Measurements from ENCODE around the gene URB1. TPM values are rescaled to one million over a fixed set of nuclear protein-coding genes. Genes with fewer than 3 reads are reported as not detected.

Gene URB1
- total and polyA plus RNA-seq, 4 donors: 3.7 to 17.6 (median 11.4) TPM

DNA sequence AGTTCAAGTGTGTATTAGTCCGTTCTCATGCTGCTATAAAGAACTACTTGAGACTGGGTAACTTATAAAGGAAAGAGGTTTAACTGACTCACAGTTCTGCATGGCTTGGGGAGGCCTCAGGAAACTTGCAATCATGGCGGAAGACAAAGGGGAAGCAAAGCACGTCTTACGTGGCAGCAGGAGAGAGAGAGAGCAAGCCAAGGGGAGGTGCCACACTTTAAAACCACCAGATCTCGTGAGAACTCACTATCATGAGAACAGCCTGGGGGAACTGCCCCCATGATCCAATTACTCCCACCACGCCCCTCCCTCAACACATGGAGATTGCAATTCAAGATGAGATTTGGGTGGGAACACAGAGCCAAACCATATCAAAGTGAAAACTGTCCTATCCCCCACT lies 109.8 kb downstream of the URB1 start:
- no peak for DNase-seq
- Histone ChIP-seq H3K9me3 (ENCODE audit: control insufficient read depth in 4 of 4, insufficient read depth in 3 of 4, low read length in 3 of 4) (no peaks in the 10 kb centered on the region), H3K27me3 (ENCODE audit: control insufficient read depth in 3 of 3, insufficient read depth in 3 of 3, low read length in 2 of 3) (no peaks in the 10 kb centered on the region), H3K4me1 (ENCODE audit: control insufficient read depth in 5 of 5, insufficient read depth in 5 of 5, low read length in 5 of 5) (peaks cover 4 to 11% (median 5%) of the 10 kb centered on the region in 5 donors), H3K4me3 (no peak overlapping the region), H3K9ac (ENCODE audit: insufficient read depth in 1 of 2, low read length in 2 of 2) (no peak overlapping the region), H3K27ac (ENCODE audit: low read depth in 1 of 2, low read length in 1 of 2) (no peak overlapping the region), H3K36me3 (ENCODE audit: control insufficient read depth in 4 of 4, insufficient read depth in 4 of 4, low read length in 4 of 4) (peaks cover 0 to 3% (median 0%) of the 10 kb centered on the region in 4 donors)
- no peak for ATAC-seq (ENCODE audit: insufficient read depth, low FRiP score)
- 57 to 75% methylated on average over 6 of the region's 6 CpGs for WGBS, 2 donors
- TF ChIP-seq, protein P1, sequence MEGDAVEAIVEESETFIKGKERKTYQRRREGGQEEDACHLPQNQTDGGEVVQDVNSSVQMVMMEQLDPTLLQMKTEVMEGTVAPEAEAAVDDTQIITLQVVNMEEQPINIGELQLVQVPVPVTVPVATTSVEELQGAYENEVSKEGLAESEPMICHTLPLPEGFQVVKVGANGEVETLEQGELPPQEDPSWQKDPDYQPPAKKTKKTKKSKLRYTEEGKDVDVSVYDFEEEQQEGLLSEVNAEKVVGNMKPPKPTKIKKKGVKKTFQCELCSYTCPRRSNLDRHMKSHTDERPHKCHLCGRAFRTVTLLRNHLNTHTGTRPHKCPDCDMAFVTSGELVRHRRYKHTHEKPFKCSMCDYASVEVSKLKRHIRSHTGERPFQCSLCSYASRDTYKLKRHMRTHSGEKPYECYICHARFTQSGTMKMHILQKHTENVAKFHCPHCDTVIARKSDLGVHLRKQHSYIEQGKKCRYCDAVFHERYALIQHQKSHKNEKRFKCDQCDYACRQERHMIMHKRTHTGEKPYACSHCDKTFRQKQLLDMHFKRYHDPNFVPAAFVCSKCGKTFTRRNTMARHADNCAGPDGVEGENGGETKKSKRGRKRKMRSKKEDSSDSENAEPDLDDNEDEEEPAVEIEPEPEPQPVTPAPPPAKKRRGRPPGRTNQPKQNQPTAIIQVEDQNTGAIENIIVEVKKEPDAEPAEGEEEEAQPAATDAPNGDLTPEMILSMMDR (IDR thresholded peaks at IDR 0.05; ENCODE audit: control extremely low read depth, extremely low read depth): no peak

DNA sequence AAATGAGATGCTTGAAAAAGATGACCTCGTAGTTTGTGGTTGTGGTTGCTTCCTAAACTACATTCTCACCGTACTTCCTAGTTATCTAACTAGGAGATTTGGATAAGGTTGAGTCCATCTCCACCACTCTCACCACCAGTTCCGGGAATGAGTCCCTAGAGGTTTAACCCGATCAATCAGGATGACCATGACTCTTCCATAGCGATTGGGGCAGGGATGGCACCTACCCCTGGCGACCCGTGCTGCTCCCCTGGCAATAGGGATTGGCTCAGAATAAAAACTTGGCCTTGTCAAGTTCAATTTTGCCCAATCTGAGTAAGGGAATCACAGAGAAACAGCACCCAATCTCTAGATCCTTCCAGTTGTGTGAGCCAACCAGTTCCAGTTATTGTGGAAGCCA lies 111.3 kb downstream of the URB1 start:
- TF ChIP-seq, protein P1 (IDR thresholded peaks at IDR 0.05; ENCODE audit: control extremely low read depth, extremely low read depth): no peak
- H3K27ac ChIP-seq (ENCODE audit: low read depth in 1 of 2, low read length in 1 of 2): no peak overlapping the region
- H3K9me3 ChIP-seq (ENCODE audit: control insufficient read depth in 4 of 4, insufficient read depth in 3 of 4, low read length in 3 of 4): no peaks in the 10 kb centered on the region
- ATAC-seq (ENCODE audit: insufficient read depth, low FRiP score) (no peak), DNase-seq (no peak)
- 90 to 93% methylated on average over 7 of the region's 7 CpGs for WGBS, 2 donors
- H3K36me3 ChIP-seq (ENCODE audit: control insufficient read depth in 4 of 4, insufficient read depth in 4 of 4, low read length in 4 of 4): peaks cover 0 to 3% (median 0%) of the 10 kb centered on the region in 4 donors
- no peaks in the 10 kb centered on the region for H3K27me3 ChIP-seq (ENCODE audit: control insufficient read depth in 3 of 3, insufficient read depth in 3 of 3, low read length in 2 of 3)
- H3K9ac ChIP-seq (ENCODE audit: insufficient read depth in 1 of 2, low read length in 2 of 2): no peak overlapping the region
- H3K4me1 ChIP-seq (ENCODE audit: control insufficient read depth in 5 of 5, insufficient read depth in 5 of 5, low read length in 5 of 5): peaks cover 5 to 17% (median 11%) of the 10 kb centered on the region in 5 donors
- no peak overlapping the region for H3K4me3 ChIP-seq

DNA sequence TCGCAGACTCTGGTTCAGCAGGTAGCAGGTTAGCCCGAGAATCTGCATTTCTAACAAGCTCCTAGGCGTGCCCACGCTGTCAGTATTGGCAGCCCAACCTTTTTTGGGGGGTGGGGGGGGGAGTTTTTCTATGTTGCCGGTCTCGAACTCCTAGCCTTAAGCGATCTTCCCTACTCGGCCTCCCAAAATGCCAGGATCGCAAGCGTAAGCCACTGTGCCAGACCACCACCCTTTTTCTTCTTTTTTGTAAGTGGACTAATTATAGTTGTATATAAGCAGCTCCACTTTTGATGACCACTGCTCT lies 113.5 kb downstream of the URB1 start:
- DNase-seq: no peak
- ATAC-seq (ENCODE audit: insufficient read depth, low FRiP score): no peak
- H3K27ac ChIP-seq (ENCODE audit: low read depth in 1 of 2, low read length in 1 of 2): peak overlapping the region; percentile 9 to 42
- H3K36me3 ChIP-seq (ENCODE audit: control insufficient read depth in 4 of 4, insufficient read depth in 4 of 4, low read length in 4 of 4): peaks cover 0 to 3% (median 1%) of the 10 kb centered on the region in 4 donors
- peak overlapping the region; percentile 94 for H3K4me3 ChIP-seq
- TF ChIP-seq, protein P1 (IDR thresholded peaks at IDR 0.05; ENCODE audit: control extremely low read depth, extremely low read depth): no peak
- H3K27me3 ChIP-seq (ENCODE audit: control insufficient read depth in 3 of 3, insufficient read depth in 3 of 3, low read length in 2 of 3): no peaks in the 10 kb centered on the region
- H3K9me3 ChIP-seq (ENCODE audit: control insufficient read depth in 4 of 4, insufficient read depth in 3 of 4, low read length in 3 of 4): no peaks in the 10 kb centered on the region
- peak overlapping the region in 1 of 2 donors; percentile 87 for H3K9ac ChIP-seq (ENCODE audit: insufficient read depth in 1 of 2, low read length in 2 of 2)
- WGBS, 2 donors: 7 to 8% methylated on average over 10 of the region's 10 CpGs
- peaks cover 5 to 17% (median 11%) of the 10 kb centered on the region in 5 donors for H3K4me1 ChIP-seq (ENCODE audit: control insufficient read depth in 5 of 5, insufficient read depth in 5 of 5, low read length in 5 of 5)
